LNCAP (cell line): ENCODE results near the gene TRIM2.

ENCODE experiments used
- TF ChIP-seq, protein P1 (sequence below): fragments of 450-650 bp; IDR thresholded peaks from 2 replicates; pipeline ENCODE4 v1.5.1; 2017; ENCODE audit warnings: mild to moderate bottlenecking

The TRIM2 gene

DNA sequence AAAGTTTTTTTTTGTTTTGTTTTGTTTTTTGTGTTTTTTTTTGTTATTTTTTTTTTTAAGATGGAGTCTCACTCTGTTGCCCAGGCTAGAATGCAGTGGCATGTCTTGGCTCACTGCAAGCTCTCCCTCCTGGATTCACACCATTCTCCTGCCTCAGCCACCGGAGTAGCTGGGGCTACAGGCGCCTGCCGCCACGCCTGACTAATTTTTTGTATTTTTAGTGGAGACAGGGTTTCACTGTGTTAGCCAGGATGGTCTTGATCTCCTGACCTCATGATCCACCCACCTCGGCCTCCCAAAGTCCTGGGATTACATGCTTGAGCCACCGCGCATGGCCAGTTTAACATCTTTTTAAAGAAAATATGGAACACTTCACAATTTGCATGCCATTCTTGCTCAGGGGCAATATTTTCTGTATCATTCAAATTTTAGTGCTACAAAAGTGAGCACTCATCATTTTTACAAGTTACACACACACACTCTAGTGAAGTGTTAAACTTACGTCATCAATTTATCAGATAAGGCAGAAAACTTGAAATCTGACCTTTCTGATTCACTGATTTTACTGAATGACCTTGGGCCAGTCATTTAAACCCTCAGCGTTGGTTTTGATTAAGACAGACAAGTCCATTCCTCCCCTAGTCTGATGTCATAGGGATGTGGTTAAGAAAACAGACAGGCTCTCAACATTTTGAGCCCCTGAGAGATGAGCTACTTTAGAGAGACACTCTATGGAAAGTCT is 61.2 kb downstream of the TRIM2 start:
- TF ChIP-seq, protein P1, sequence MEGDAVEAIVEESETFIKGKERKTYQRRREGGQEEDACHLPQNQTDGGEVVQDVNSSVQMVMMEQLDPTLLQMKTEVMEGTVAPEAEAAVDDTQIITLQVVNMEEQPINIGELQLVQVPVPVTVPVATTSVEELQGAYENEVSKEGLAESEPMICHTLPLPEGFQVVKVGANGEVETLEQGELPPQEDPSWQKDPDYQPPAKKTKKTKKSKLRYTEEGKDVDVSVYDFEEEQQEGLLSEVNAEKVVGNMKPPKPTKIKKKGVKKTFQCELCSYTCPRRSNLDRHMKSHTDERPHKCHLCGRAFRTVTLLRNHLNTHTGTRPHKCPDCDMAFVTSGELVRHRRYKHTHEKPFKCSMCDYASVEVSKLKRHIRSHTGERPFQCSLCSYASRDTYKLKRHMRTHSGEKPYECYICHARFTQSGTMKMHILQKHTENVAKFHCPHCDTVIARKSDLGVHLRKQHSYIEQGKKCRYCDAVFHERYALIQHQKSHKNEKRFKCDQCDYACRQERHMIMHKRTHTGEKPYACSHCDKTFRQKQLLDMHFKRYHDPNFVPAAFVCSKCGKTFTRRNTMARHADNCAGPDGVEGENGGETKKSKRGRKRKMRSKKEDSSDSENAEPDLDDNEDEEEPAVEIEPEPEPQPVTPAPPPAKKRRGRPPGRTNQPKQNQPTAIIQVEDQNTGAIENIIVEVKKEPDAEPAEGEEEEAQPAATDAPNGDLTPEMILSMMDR: no peak

GRCh38 chr4:153266988-153267387 is 62.7 kb downstream of the TRIM2 start:
- TF ChIP-seq, protein P1: no peak

DNA sequence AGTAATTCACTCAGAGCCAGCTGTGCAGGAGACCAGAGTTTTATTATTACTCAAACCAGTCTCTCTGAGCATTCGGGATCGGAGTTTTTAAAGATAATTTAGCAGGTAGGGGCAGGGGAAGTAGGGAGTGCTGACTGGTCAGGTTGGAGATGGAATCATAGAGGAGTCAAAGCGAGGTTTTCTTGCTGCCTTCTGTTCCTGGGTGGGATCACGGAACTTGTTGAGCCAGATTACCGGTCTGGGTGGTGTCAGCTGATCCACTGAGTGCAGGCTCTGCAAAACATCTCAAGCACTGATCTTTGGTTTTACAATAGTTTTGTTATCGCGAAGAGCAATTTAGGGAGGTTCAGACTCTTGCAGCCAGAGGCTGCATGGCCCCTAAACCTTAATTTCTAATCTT is 63.6 kb downstream of the TRIM2 start:
- TF ChIP-seq, protein P1: no peak

GRCh38 chr4:153268295-153268694 is 64.1 kb downstream of the TRIM2 start:
- TF ChIP-seq, protein P1: no peak

DNA sequence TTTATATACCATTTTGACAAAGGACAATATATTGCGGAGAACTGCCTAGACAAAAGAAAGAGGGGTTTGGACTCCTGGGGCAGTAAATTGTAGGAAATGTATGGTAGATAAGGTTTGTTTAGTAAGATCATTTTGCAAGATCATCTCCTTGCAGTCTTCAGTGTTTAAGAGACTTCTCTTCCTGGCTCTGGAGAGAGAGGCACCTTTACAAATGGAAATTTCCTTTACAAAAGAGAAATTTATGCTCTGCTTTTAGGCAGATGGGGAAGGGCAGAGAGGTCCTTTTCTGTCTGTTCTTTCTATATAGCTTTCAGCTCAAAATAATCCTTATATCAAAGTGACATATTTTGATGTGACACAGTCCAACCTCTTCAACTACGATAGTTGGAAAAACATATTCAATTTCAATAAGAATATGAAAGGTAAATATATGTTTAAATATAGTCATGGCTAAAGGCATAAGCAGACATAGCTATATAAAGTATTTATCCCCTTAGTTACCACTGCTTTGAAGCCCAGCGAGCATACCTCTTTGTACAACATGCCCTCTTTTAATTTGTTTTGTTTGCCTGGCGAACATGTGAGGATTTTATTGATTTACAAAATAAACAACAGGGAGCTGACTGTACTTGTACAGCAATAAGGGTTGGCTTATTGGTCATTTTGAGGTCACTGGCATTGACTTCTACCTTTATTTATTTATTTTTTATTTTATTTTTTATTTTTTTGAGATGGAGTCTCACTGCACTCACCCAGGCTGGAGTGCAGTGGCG is 65.2 kb downstream of the TRIM2 start:
- TF ChIP-seq, protein P1: no peak

GRCh38 chr4:153270361-153270760 is 66.1 kb downstream of the TRIM2 start:
- TF ChIP-seq, protein P1: no peak

DNA sequence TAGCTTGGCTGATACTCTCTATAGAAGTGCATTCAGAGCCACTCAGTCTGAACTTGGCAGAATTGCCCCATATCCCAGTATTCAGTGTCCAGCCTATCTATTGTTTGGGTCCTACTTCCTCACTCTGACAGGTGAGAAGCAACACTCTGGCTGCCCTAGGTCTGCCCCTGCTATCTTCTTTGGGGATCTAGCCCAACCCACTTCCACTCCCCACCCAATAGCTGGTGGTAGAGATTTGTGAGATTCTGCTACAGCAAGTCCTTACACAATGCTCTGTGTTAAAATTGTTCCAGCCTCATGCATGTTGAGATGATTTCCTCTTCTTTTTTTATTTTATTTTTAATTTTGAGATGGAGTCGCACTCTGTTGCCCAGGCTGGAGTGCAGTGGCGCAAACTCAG is 67.6 kb downstream of the TRIM2 start:
- TF ChIP-seq, protein P1: no peak
